ENCODE results near the gene HOXA11. TPM values are rescaled to one million over a fixed set of nuclear protein-coding genes. Genes with fewer than 3 reads are reported as not detected.

Gene HOXA11
- polyA plus RNA-seq, 3 donors = 33.0 to 35.3 (median 34.6) TPM

DNA sequence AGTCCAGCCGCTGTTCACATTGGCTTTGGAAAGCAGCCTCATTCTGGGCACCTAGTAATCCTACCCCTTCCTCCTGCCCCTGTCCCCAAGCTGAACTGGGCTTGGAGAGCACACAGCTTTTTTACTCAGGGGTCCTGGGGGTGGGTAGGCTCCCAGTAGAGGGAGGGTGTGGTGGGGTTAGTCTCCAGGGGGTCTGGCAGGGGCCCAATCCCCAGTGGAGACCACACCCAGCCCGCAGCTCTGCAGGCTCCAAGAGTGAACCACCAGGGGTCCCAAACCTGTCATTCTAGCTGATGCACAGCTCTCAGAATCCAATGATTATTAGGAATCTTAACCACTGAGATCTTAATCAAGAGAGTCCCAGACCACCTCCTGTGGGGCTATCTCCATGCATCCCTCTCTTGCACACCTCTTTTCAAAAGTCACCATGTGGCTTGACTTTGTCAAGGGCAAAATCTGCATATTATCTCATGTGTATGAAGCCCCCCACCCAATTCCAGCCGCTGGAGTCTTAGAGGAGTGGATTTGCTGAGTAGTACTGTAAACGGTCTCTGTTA is 2.7 kb downstream of the HOXA11 start:
- no peak for DNase-seq (ENCODE audit: low read depth in 3 of 3, low spot score in 2 of 3)

DNA sequence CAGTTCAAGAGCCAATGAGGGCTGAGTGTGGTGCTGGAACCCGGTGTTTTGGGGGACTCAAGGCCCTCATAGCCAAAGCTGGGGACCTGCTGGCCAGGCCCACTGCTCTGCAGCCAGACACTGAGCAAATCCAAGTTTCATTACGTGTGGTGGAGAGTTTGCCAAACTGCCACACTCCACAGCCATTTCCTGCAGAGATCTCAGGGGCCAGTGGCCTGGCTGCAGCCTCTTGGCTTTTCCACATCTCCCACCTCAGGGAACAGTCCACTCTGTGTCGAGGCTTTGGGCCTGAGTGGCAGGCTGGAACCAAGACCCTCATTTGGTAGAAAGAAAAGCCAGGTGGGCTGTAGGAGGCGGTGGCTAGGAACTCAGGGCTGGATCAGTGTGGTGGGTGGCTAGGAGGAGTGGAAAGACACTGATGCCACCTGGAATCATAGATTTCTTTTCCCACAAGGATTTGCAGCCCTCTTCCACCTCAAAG is 3.2 kb downstream of the HOXA11 start:
- no peak for DNase-seq (ENCODE audit: low read depth in 3 of 3, low spot score in 2 of 3)

DNA sequence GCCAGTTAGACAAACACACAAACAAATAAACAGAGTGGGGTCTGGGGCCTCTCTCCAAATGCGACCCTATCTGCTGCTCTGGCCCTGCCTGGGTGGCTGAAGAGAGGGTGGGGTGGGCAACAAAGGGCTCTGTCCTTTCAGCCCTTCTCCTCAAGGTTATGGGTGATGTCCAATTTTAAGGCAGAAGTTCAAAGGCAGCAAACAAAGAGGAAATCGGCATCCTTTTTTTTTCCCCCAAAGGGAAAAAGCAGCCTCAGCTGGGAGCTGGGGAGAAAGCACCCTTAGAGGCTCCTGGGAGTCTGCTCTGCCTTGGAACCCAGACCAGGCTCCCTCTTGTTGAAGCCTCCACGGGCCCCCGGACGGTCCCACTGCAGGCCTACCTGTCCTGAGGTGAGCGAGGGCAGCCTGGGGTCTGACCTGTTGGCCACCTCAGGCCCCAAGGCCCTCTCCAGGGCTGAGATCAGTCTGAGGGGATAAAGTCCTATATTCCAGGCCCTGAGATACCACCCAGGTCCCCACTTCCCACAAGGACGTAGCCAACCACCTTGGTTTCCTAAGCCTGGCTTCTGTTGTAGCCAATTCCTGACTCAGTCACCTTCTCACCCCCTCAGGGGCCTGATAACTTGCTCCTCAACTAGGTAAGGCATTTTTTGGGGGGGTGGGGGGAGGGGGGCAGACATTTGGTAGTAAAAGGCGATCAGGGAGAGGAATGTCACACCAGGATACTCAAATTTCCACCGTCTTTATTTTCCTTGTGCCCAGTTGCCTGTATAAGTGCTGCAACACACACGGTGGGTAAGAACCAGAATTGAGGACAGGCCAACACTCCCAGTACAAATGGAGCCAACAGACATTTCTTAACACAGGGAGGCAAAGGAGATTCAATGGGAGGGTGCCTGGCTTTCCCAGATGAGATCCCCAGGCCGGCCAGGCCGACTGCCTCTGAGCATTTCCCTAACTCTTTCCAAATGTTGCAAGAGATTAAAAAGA is 4.3 kb downstream of the HOXA11 start:
- no peak for DNase-seq (ENCODE audit: low read depth in 3 of 3, low spot score in 2 of 3)

DNA sequence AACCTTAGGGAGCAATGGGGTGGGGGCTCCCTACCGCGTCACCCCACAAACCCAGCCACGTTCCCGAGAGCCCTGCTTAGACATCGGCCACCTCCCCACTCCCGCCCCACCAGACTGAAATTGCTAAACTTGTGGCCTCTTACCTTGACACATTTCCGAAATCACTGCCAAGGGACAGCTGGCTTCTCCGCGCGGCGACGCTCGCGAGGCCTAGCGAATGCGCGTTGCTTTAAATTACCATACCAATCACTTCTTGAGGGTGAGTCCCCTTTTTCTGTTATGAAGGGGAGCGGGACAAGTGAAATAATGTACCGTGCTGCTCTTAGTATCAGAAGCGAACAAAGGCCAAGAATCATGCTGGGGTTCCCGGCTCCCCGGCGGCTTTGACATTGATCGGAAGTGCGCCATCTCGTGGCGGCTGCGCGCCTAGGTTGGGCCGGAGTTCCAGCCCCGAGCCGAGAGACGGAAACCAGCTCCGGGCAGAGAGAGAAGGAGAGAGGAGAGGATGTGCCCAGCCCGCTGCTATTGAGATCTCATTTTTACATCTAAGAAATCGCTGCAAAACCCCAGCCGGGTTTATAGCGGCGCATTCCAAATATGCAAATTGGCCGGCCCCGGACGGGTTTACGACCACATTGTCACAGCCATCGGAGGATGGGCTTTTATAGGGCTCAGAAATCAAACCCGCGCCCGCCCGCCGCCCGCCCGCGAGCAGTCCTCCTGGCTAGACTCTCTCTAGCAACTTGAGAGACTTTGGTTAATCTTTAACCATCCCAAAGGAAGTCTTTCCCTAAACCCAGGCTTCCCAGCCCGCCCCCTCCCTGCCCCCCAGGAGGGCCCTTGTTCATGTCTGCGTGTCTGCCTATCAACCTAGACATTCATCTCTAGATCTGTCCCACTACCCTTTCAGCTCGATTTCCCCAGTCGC is 5.3 kb downstream of the HOXA11 start:
- DNase-seq (ENCODE audit: low read depth in 3 of 3, low spot score in 2 of 3) = peak in 1 of 3 donors; percentile 85

DNA sequence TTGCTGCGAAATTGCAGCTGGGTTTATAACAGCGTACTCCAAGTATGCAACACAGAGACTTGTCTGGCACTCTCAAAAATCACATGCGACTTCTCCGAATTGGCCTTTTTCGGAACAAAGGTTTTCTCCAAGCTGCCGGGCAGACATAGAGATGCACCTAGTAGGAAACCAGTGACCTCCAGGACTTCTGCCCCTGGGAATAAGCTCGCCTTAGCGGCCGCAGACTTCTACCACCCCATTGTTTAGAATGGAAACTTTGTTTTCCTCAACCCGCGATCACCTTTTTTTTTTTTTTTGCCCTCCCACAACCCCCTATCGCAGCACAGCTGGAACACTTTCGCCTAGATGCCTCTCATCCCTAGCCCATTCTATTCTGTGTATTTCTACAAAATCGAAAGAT is 6.0 kb downstream of the HOXA11 start:
- DNase-seq (ENCODE audit: low read depth in 3 of 3, low spot score in 2 of 3) = no peak

DNA sequence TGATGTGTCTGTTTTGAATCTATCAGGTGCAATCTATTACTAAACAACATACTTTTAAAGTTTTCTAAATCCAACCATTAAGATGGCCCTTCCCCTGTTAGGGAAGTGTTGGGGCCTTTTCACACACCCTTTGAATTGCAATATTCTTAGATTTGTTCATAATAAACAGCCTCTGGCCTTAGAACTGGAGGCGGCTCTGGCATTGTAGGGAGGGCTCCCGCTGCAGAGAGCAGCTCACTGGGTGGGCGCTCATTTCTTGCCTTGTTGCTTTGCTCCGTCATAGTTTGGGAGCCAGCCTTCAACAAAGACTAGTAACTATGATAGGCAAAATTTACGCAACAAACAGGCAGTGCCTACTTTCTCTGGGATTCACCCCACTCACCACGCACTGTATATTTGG is 6.7 kb downstream of the HOXA11 start:
- DNase-seq (ENCODE audit: low read depth in 3 of 3, low spot score in 2 of 3) = no peak

DNA sequence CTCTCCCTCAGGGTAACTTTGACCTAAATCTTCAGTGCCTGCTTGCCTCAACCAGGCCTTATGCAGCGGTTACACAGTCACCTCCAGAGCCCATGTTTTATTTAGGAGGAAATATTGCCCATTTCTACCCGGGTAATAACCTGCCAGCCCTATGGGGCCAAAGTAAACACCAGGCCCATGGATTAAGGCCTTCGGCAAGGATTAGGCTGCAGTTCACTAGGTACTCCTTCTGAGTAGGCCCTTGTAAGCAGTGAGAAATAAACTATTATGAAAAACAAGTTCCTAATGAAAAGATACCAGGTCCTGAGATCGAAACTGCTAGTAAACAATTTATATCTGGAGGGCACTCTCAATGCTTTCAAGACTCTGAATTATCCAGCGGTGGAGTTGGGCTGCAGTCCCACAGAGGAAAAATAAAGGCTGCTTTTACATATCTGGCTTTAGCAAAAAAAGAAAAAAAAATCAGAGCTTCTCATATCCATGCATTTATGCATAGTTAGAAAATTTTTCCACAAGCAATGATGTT is 7.2 kb downstream of the HOXA11 start:
- DNase-seq (ENCODE audit: low read depth in 3 of 3, low spot score in 2 of 3) = no peak

DNA sequence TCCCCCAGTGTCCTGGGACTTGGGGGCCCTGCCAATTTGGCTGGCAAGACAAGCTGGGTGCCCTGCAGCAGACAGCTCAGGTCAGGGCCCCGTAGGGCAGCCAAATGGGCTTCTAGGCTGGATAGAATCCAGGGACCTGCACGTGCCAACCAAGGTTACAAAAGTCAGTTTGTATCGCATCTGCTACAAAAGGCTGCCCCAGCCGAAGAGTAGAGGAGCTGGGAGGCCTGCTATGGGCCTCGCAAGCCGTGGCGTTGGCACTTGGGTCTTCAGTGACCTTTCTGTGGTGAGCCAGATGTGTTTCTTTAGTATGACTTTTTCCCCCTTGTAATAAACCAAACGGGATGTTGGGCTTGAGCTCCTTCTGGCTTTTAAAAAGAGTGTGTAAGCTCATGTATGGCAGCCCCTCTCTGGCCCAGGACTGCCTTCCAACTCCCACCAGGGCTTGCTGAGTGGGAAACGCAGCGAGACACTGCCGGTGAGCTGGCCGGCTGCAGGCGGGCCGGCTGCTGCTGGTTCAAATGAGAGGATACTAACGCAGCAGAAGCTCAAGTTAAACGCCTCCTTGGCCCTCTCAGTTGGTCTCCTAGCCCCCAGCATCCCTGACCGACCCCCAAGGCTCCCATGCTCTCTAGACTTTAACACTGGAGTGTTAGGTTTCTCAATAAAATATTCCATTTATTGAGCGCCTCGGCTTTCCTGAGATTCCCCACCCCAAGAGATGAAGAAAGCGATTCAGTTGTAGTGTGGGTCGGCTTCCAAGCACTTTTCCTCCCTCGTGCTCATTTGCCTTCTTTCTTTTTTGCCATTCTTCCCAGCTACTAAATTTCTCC is 7.9 kb downstream of the HOXA11 start:
- no peak for DNase-seq (ENCODE audit: low read depth in 3 of 3, low spot score in 2 of 3)

DNA sequence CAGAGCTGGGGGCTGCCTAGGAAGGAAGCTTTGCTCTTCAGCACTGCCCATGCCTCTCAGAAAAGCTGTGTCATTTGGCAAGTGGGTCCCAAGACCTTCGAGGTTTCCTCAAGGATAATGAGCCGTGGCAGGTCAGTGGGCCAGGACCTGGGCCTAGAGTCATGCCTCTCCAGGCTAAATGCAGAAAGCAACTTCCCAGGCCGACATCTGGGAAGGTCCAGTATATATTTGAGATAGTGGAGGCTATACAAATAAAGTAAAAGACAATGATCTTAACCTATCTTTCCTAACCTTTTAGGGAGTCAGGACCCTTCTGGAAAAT is 8.5 kb downstream of the HOXA11 start:
- DNase-seq (ENCODE audit: low read depth in 3 of 3, low spot score in 2 of 3) = no peak

DNA sequence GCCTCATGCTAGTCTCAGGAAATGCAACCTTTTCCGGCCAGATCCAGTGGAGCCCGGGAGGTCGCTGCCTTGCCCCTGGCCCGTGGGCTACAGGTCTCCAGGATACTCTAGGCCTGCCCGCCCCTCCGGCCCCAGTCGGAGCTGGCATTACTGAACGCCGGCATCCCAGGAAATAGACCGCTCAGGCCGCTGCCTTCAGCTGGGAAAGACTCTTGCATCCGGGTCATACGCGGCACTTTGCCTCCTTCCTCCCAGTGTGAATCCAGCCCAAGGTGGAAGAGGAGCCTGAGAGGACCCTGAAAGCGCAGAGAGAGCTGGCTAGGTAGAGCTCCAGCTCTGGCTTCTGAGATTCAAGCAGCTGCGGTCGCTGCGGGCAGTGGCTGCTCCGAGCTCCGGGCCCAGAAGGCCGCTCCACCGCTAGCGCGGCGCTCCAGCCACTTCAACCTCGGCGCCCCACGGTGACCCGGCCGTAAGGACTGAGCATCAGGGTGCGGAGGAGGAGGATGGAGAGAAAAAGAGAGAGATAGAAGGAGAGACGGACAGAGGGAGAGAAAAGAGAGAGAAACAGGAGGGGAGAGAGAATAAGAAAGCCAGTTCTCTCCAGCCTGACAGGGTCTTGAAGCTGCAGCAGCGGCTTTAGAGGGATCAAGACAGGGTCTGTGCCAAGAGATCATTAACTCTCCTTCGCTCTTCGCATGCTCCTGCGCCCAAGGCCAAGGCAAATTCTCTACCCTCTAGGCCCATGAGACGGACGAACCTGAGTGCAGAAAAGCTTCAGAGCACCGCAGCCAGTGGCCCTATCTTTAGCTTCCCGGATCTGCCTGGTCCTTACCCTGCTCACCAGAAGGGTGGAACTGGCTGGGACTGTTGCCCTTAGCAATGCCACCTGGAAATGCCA is 9.2 kb downstream of the HOXA11 start:
- DNase-seq (ENCODE audit: low read depth in 3 of 3, low spot score in 2 of 3) = no peak

DNA sequence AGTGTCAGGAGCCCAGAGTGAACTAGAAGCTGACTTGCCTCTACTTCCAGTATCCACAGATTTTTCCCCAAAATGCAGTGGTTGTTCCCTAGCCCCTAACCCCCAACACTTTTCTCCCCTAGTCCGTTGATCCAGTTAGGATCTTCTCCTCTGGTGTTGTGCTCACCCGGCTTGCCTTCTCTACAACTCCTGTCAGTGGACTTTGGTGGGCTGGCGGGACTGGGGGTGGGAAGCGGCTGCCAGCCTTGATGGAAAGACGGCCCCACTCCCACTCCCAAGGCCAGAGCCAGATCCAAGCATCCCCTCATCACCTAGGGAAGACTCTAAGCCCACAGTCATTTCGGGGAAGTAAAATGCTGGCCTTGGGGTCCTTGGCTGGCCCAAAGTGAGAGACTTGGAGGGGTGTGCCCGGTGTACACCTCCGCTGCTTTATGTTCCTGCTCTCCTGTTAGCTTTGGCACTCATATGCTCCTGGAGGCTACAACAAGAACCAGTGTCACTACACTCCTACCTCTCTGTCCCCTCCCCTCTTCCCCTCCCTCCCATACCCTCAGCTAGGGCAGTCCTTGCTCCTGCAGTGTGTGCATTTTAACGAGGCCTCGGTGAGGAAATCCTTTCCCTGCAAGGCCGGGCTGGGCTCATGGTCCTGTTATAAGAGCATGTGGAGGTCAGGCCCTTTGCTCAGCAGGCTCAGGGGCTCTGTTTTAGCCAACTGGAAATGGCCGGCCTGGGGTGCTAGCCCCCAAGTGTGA is 10.0 kb downstream of the HOXA11 start:
- DNase-seq (ENCODE audit: low read depth in 3 of 3, low spot score in 2 of 3) = no peak

DNA sequence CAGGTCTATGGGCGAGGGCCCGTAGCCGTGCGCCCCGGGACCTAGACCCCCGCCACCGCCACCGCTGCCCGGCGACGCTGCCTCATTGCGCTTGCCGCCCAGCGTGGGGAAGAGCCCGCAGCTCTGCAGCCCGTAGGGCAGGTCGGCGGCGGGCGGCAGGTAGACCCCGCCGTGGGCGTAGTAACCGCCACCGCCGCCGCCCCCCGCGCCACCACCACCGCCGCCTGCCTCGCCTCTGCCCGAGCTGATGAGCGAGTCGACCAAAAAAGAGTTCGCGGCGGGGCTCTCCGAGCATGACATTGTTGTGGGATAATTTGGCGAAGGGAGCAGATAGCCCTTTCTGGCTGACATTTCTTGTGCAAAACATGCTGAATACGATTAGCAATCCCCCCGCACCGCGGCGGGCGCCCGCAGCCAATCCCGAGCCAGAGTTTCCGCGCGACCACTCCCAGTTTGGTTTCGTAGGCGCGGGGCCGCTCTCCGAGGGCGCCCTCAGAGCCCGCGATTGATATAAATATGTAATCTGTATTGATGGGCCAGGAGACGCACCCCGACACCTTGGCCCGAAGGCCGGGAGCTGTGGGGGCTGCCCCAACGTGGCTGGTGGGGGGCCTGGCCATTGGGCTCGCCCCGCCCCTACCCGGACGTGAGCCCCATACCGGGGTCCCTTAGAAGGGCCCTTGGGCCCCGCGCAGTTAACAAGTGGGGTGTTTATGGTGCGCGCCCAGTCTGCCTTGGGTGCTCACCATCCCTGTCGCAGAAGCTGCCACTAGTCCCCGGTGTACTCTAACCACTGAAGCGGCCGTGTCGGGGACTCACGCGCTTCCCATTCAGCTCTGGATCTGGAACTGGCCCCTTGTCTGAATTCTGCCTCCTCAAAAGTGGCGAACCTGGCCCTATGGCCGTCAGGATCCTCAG is 10.8 kb downstream of the HOXA11 start, which contains the start of gene HOXA10:
Gene HOXA10 (minus strand): TSS at position 365 of the 918 bp plus-strand sequence. CDS start 14 bp downstream, at position 351.
- no peak for DNase-seq (ENCODE audit: low read depth in 3 of 3, low spot score in 2 of 3)

DNA sequence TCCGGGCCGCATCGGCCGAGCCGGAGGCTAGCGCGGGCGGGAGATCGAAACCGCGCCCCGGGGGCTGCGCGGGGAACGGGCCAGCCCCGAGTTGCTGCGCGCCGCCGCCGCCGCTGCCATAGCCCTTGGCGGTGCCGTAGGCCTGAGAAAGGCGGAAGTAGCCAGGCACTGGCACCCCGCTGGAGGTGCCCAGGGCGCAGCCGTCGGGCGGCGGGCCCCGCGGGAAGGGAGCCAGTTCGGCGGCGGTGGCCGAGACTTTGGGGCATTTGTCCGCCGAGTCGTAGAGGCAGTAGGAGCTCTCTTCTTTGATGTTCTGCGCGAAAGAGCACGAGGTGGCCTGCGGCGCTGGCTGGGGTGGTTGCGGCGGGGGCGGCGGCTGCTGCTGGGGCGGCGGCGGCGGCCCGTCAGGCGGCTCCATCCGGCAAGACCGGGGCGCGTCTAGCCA is 11.5 kb downstream of the HOXA11 start:
- no peak for DNase-seq (ENCODE audit: low read depth in 3 of 3, low spot score in 2 of 3)

DNA sequence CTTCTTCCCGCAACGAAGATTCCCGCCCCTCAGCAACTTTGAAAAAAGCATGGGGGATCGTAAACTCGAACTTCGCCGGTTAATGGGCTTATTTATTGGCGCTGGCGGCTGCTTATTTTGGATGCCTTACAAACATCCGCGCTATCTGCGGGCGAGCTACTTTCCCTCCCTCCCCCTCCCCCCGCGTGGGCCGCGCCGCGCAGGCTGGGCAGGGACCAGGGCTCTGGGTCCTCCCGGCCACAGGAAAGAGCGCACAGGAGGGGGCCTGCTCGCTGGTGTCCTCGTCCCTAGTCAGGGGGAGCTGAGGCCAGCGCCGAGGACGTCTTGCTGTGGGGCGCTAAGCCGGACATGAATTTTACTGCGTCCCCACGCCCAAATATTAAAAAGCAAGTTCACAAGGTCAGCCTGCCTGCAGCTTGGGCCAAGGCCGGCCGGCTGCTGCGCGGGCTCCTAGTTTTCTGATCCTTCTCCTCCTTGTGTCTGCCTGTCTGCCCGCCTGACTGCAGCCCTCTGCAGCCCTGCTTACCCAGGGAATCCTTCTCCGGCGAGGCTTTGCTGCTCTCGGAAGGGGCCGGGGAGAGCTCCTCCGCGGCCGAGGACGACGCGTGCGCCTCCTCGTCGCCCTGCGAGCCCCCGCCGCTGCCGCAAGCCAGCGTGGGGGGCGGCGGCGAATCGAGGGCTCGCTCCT is 12.1 kb downstream of the HOXA11 start:
- no peak for DNase-seq (ENCODE audit: low read depth in 3 of 3, low spot score in 2 of 3)

DNA sequence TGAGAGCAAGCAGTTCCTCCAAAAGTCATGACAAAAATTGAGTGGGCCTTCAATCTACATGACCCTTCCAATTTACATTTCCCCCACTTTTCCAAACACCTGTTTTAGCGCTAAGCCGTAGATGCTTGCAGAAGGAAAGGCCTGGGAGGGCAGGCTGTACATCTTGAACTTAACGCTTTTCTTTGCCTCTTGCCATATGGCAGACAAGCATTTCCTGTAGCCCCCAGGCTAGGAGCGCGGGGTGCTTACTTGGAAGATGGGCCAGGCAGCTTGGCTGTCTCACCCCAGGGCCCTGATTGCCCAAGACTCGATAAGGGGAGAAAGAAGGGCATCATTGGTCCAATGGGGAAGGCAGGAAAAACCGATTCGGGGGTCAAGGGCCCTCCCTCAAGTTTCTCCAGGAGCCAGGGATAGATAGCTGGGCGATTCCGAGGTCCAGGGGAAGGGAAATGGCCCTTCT is 12.7 kb downstream of the HOXA11 start:
- no peak for DNase-seq (ENCODE audit: low read depth in 3 of 3, low spot score in 2 of 3)

DNA sequence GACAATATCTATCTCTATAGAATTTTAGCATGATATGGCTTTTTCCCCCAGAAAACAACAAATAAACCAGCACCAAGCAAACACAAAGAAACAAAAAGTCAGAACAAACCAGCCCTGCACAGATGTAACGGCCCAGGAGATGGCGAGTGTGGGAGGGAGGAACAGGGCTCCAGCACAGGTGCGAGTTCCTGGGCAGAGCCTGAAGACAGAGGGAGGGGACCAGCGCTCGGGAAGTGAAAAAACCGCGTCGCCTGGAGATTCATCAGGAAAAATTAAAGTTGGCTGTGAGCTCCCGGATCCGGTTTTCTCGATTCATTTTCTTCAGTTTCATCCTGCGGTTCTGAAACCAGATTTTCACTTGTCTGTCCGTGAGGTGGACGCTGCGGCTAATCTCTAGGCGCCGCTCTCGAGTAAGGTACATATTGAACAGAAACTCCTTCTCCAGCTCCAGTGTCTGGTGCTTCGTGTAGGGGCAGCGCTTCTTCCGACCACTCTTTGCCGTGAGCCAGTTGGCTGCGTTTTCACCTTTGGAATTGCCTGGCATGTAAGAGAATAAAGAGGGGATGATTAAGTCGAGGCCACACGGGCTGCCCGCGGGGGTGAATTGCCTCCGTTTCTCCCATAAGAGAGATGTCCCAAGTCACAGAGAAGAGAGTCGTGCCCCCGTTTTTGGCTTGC is 13.3 kb downstream of the HOXA11 start:
- no peak for DNase-seq (ENCODE audit: low read depth in 3 of 3, low spot score in 2 of 3)
